Endothelial cell of umbilical vein (primary cell): ENCODE measurements around the gene CLIP1. TPM values are rescaled to one million over a fixed set of nuclear protein-coding genes. Genes with fewer than 3 reads are reported as not detected.

Experiments
- BruUV-seq: library from RNA; stranded (reverse); fragments of 400-500 nt; replicated peaks from 2 replicates; lab custom pipeline; 2021; lab: Mats Ljungman, UMichigan
- CTCF ChIA-PET: fragments of 300-600, 350-600 bp; sonication (Branson Sonifier 250); formaldehyde crosslinking; loops from one replicate; lab custom pipeline; 2021; ENCODE audit warnings: antibody characterized with exemption, inconsistent platforms; lab: Charles Lee
- POLR2A ChIA-PET: fragments of 300-600, 350-600 bp; sonication (Branson Sonifier 250); formaldehyde crosslinking; loops from one replicate; lab custom pipeline; 2021; ENCODE audit warnings: antibody characterized with exemption, inconsistent platforms; lab: Charles Lee
- DNase-seq: peaks from one replicate; pipeline ENCODE4 v3.0.0-alpha.2; 2011; ENCODE audit warnings: low read depth, low spot score
- FAIRE-seq: peaks from 2 replicates; lab custom pipeline; 2011; peaks lifted over from hg19 to GRCh38; lab: Jason Lieb, UNC
- H2AFZ ChIP-seq: 2 replicates; pipeline ENCODE4 v1.6.0; 2012; ENCODE audit warnings: low read depth, low read length, control low read depth, inconsistent platforms
- H3K27ac ChIP-seq: 2 replicates; pipeline ENCODE4 v1.5.1; 2011; ENCODE audit warnings: low read depth, mild to moderate bottlenecking, control low read depth, low read length, moderate library complexity; ENCODE audit not compliant: insufficient read depth
- H3K27me3 ChIP-seq, 2 experiments: 2 replicates each; pipeline versions ENCODE4 v1.6.0 to v1.6.1; 2011; ENCODE audit warnings: low read length in 2 of 2, mixed read lengths in 1 of 2; ENCODE audit not compliant: control insufficient read depth in 2 of 2, insufficient read depth in 2 of 2
- H3K36me3 ChIP-seq, 2 experiments: 2 replicates in 1 of 2; 3 replicates in 1 of 2; pipeline ENCODE4 v1.5.1; 2011; ENCODE audit warnings: low read length in 2 of 2, mild to moderate bottlenecking in 1 of 2, moderate library complexity in 1 of 2; ENCODE audit not compliant: control insufficient read depth in 2 of 2, insufficient read depth in 2 of 2; ENCODE audit errors: extremely low read depth in 1 of 2
- H3K4me1 ChIP-seq: 3 replicates; pipeline ENCODE4 v1.5.1; 2011; ENCODE audit warnings: mild to moderate bottlenecking, low read length; ENCODE audit not compliant: control insufficient read depth, insufficient read depth; ENCODE audit errors: extremely low read depth
- H3K4me2 ChIP-seq: 2 replicates; pipeline ENCODE4 v1.6.1; 2011; ENCODE audit warnings: low read length, control low read depth, mixed read lengths; ENCODE audit not compliant: insufficient read depth
- H3K4me3 ChIP-seq, 3 experiments: fragments of 200-600 bp in 1 of 3; sonication (generic), shearing (Covaris generic) in 1 of 3; replicated peaks in 1 of 3; 2 replicates each; pipeline ENCODE4 v1.5.1; 2011 to 2016; ENCODE audit warnings: control low read depth in 3 of 3, low read length in 3 of 3, mild to moderate bottlenecking in 2 of 3, inconsistent platforms in 1 of 3, low read depth in 1 of 3, moderate library complexity in 1 of 3; ENCODE audit not compliant: insufficient read depth in 1 of 3
- H3K79me2 ChIP-seq: 2 replicates; pipeline ENCODE4 v1.6.0; 2012; ENCODE audit warnings: low read length, inconsistent platforms; ENCODE audit not compliant: control insufficient read depth, insufficient read depth
- H3K9ac ChIP-seq: replicated peaks from 2 replicates; pipeline ENCODE3; 2011; ENCODE audit warnings: low read length, control low read depth; ENCODE audit not compliant: insufficient read depth; ENCODE audit errors: extremely low read depth
- H3K9me1 ChIP-seq: replicated peaks from 3 replicates; pipeline ENCODE4 v1.6.0; 2011; ENCODE audit warnings: mild to moderate bottlenecking, low read length; ENCODE audit not compliant: control insufficient read depth, insufficient read depth; ENCODE audit errors: extremely low read depth
- H3K9me3 ChIP-seq: replicated peaks from 2 replicates; pipeline ENCODE4 v1.5.1; 2012; ENCODE audit warnings: low read length, inconsistent platforms; ENCODE audit not compliant: control insufficient read depth, insufficient read depth
- H4K20me1 ChIP-seq: replicated peaks from 2 replicates; pipeline ENCODE3; 2011; ENCODE audit warnings: mild to moderate bottlenecking, low read length; ENCODE audit not compliant: control insufficient read depth, insufficient read depth; ENCODE audit errors: extremely low read depth
- FOS ChIP-seq: IDR thresholded peaks from 2 replicates; pipeline ENCODE4 v1.6.1; 2011; ENCODE audit warnings: mild to moderate bottlenecking, low read length, moderate library complexity, borderline replicate concordance; ENCODE audit not compliant: insufficient read depth
- POLR2A ChIP-seq: IDR thresholded peaks from 2 replicates; pipeline ENCODE4 v1.6.1; 2012; ENCODE audit warnings: low read depth, mild to moderate bottlenecking, control low read depth, low read length
- dilution Hi-C: fragments of 300-500 bp; cut with MboI; formaldehyde crosslinking; loops from one replicate; pipeline ENCODE4 v1.15.0; 2019; ENCODE audit warnings: low sequenced_read_pairs; ENCODE audit not compliant: extremely low pct_ligation_motif_present
- intact Hi-C: fragments of 100-400 bp; cut with micrococcal nuclease; formaldehyde crosslinking; loops from one replicate; pipeline ENCODE4 v1.10.0; 2022
- polyA plus RNA-seq, 4 experiments: library from polyadenylated mRNA; depleted of rRNA in 3 of 4; stranded (reverse) in 3 of 4; unstranded in 1 of 4; fragments of >200 nt; gene quantifications; 2 replicates each; pipeline versions ENCODE4 v1.2.1 to v1.2.3, GENCODE V29; 2011 to 2012; ENCODE audit warnings: missing spikeins in 1 of 4
- total RNA-seq: library from RNA; stranded (reverse); gene quantifications from 2 replicates; pipeline ENCODE4 v1.2.3, GENCODE V29; 2021

The CLIP1 gene
- total and polyA plus RNA-seq, 2 donors (not counting 3 experiments of a cell fraction or from before 2014, with no cell fraction given): 56.5 to 84.3 TPM

DNA sequence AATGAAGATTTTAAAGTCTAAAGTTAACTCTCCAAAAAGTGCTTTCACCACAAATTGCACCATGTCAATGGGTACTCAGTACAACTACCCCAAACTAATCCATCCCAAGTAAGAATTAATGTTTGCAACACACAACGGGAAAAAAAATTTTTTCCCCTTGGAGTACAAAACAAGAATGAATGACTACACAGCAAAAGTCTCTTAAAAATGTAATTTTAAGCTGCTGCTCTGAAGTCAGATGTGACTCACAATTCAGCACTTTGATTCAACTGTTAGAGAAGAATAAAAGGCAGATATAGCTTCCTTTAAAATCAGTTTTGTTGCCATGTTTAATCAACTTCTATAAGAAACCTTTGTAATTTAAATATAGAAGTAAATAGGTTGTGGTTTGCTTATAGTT is 113.7 kb downstream of the CLIP1 start:
- Histone ChIP-seq H3K27me3 (no peaks in the 10 kb centered on the region), H3K4me3 (no peak overlapping the region), H3K36me3 (peaks cover 11 to 26% of the 10 kb centered on the region in 2 experiments), H3K4me2 (no peak overlapping the region), H3K27ac (no peak overlapping the region), H4K20me1 (no peaks in the 10 kb centered on the region), H2AFZ (no peak overlapping the region), H3K79me2 (no peaks in the 10 kb centered on the region), H3K9ac (no peak overlapping the region), H3K9me1 (no peaks in the 10 kb centered on the region), H3K9me3 (no peaks in the 10 kb centered on the region), H3K4me1 (no peaks in the 10 kb centered on the region)
- DNase-seq (no peak), FAIRE-seq (no peak)
- ChIA-PET CTCF (interaction anchor here (1.2 to 1.4 kb wide), 3 partner anchors 10 to 27 kb away, joined by 3 to 4 read pairs (median 3); no protein-coding TSS in a partner anchor), POLR2A (no interaction called here)
- no peak for TF ChIP-seq FOS
- dilution Hi-C loops: no loop called here
- BruUV-seq: no TSS peak
- intact Hi-C loops: no loop called here

DNA sequence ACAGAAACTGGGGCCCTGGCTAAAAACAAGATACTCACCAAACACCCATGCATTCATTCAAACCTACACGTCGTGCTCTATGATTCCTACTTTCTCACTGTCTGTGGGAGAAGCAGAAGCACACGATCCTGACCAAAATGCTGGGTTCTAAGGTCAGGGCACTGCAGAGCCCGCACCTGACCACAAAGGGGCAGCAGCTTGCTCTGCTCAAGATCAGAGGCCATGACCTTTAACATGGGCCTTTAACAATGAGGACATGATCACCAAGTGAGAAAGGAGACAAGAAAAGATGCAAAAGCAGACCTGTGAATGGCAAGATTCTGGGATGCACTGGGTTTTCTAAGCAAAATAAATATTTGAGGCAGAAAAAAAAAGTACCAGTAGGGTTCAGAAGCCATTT is 116.1 kb downstream of the CLIP1 start:
- no peaks in the 10 kb centered on the region for H3K79me2 ChIP-seq
- H3K4me3 ChIP-seq: no peak overlapping the region
- H4K20me1 ChIP-seq: no peaks in the 10 kb centered on the region
- TF ChIP-seq POLR2A: no peak
- ChIA-PET POLR2A (no interaction called here), CTCF (interaction anchor here (0.6 to 1.2 kb wide), 2 partner anchors 10 to 165 kb away, joined by 3 read pairs; no protein-coding TSS in a partner anchor)
- H3K4me2 ChIP-seq: no peak overlapping the region
- H2AFZ ChIP-seq: no peak overlapping the region
- H3K9me3 ChIP-seq: no peaks in the 10 kb centered on the region
- intact Hi-C loops: no loop called here
- peaks cover 11 to 27% of the 10 kb centered on the region in 2 experiments for H3K36me3 ChIP-seq
- FAIRE-seq: no peak
- no peak overlapping the region for H3K27ac ChIP-seq
- DNase-seq: no peak
- no peaks in the 10 kb centered on the region for H3K4me1 ChIP-seq
- BruUV-seq: no TSS peak
- no peaks in the 10 kb centered on the region for H3K27me3 ChIP-seq
- H3K9ac ChIP-seq: no peak overlapping the region
- no peaks in the 10 kb centered on the region for H3K9me1 ChIP-seq
- dilution Hi-C loops: no loop called here
